ENCODE measurements around the gene IFRD2.
"Not testable (repeated sequence)": the region's sequence is repeated elsewhere in the genome, so short reads cannot be mapped to it uniquely, and the experiment has no call there.

Gene IFRD2

GRCh38 chr3:50245251-50245745, 46.9 kb downstream of the IFRD2 start:
- no peak for DNase-seq

- DNase-seq, result not testable (repeated sequence)
Measured at GRCh38 chr3:50244813-50245212, 47.4 kb downstream of the IFRD2 start.

- DNase-seq, result no peak
Measured at GRCh38 chr3:50243543-50243895, 48.7 kb downstream of the IFRD2 start.

DNA sequence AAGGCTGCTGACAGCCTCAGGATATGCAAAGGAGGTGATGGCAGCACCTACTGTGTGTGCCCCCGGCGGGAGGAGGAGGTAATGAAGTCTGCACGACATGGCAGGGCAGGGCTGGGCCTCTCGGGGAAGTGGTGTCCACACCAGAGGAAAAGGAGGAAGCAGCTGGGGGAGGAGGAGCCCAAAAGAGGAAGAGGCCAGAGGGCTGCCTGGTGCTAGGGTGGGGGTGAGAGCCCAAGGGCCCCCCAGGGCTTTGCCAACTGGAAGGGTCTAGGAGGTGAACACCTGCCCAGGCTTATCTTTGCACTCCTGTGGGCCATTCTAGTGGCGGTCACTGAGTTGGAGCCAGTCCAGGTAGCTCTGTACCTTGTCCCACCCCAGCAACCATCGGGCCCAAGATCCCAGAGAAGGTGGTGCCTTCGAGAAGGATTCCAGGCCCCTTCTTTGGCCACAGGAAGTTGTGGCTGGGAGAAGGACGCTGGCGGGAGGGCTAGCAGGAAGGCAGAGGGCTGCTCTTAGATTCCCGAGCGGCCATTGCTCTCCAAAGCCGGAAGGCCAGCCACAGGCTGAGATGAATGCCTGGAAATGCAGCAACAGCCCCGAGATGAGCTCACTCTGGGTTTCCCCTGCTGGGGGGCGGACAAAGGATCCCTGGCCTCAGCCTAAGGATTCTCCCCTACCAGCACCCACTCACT, 49.2 kb downstream of the IFRD2 start:
- DNase-seq, result no peak

DNA sequence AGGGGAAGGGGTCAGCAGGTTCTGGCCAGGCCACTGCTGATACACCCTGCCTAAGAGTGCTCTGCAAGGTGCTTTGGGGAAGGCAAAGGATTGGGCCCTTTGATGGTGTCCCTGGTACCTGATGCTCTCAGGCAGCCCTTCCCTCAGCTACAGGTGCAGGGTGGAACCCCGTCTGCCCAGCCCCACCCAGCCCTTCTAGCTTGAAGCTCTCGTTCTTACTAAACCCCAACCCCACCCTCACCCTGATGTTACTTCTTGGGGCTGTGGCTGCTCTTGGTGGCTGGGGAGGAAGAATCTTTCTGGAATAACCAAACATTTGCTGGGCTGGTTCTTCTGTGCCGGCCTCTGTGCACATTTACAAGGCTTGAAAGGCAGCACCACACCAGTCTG, 49.9 kb downstream of the IFRD2 start:
- DNase-seq, result no peak

DNA sequence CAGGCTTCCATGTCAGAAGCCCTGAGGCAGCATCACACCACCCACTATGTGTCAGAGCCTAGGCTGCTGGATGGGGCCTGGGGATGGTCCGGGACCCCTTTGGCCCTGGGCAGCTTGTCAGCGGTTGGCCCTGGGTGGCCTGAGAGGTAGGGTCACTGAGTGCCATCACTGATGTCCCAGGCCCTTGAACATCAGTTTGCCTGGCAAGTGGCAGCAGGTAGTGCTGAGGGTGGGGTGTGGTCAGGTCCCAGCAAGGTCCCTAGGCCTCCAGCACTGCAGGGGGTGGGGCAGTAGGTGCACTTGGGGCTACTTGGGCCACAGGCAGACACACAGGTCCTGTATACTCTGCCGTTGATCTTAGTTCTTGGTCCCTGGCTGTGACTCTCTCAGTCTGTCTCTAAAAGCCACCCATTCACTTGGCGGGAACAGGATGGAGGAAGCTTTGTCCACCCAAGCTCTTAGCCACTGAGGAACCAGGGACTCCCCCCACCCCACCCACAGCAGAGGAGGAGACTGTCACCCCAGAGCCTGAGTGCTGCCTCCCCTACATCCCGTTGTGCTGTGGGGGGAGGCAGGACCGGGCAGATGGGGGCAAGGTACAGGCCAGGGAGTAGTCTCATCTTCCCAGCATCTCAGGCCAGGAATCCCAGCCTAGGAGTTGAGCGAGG, 50.4 kb downstream of the IFRD2 start:
- no peak for DNase-seq

DNA sequence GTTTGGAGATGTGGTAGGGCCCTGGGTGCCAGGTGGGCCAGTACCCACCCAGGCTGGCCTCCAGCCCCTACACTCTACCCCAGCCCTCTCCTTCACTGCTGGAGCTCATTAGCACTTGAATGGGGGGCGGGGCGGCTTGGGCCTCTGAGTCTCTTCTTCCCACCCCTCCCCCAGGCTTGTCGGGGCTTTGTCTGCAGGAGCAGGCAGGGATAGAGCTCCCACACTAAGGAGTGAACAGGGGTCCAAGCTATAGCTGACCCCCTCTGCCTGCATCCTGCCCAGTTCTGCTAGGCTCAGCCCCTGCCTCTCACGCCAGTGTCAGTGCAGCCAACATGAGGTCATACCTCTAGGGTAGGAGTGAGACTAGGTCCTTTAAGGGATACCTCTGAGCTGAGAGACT, 51.1 kb downstream of the IFRD2 start:
- DNase-seq, result peak; percentile 56

- DNase-seq, result no peak
Measured at GRCh38 chr3:50239649-50240048, 52.6 kb downstream of the IFRD2 start.

- no peak for DNase-seq
Measured at GRCh38 chr3:50238549-50239026, 53.6 kb downstream of the IFRD2 start.

- peak; percentile 75 for DNase-seq
Measured at GRCh38 chr3:50237754-50238548, 54.3 kb downstream of the IFRD2 start.

Measured in NCI-H146 (cell line).